ENCODE measurements around the gene OR10H1.
"Not testable (repeated sequence)": the region's sequence is repeated elsewhere in the genome, so short reads cannot be mapped to it uniquely, and the experiment has no call there.

- TF ChIP-seq CTCF, POLR2A (IDR thresholded peaks at IDR 0.05): not testable (repeated sequence)
Observed at GRCh38 chr19:15839888-15840287, 24.4 kb upstream of the OR10H1 start.
